Neural progenitor cell (in vitro differentiated cells): Measurements from ENCODE around the gene GUCD1.

Experiments
- CTCF ChIP-seq: fragments of 200-600 bp; sonication (generic); IDR thresholded peaks from 2 replicates; pipeline ENCODE4 v1.5.1; 2017; ENCODE audit warnings: antibody characterized with exemption, mild to moderate bottlenecking
- EZH2 ChIP-seq: fragments of 200-600 bp; sonication (generic); IDR thresholded peaks from 2 replicates; pipeline ENCODE4 v1.6.1; 2017; ENCODE audit warnings: antibody characterized with exemption, mild to moderate bottlenecking, moderate library complexity

- TF ChIP-seq CTCF (no peak), EZH2 (no peak)
Observed at GRCh38 chr22:24514241-24515026, 40.5 kb downstream of the GUCD1 start.
